Endothelial cell of hepatic sinusoid (primary cell): ENCODE data around the gene SERINC4.
"Not testable (repeated sequence)": the region's sequence is repeated elsewhere in the genome, so short reads cannot be mapped to it uniquely, and the experiment has no call there.

Experiments
- in situ Hi-C: cut with HindIII; loops from 2 replicates; pipeline ENCODE4 v1.10.0; 2017; ENCODE audit warnings: low sequenced_read_pairs

The SERINC4 gene

GRCh38 chr15:43799945-43800285, at the start of gene SERINC4:
SERINC4 (minus strand) TSS chr15:43800220; CDS start chr15:43799986, 234 bp downstream.
- in situ Hi-C loops = no loop called here

- in situ Hi-C loops = no loop called here
Observed at GRCh38 chr15:43845421-43845820, 45.4 kb upstream of the SERINC4 start.

GRCh38 chr15:43832485-43832884, 32.5 kb upstream of the SERINC4 start:
- in situ Hi-C loops = not testable (repeated sequence)

- in situ Hi-C loops = not testable (repeated sequence)
Observed at GRCh38 chr15:43831519-43832052, 31.6 kb upstream of the SERINC4 start.

GRCh38 chr15:43830691-43831275, 30.8 kb upstream of the SERINC4 start:
- in situ Hi-C loops = not testable (repeated sequence)

- in situ Hi-C loops = not testable (repeated sequence)
Observed at GRCh38 chr15:43829951-43830540, 30.0 kb upstream of the SERINC4 start.

- in situ Hi-C loops = no loop called here
Observed at GRCh38 chr15:43828061-43828657, 28.1 kb upstream of the SERINC4 start.

- in situ Hi-C loops = no loop called here
Observed at GRCh38 chr15:43826508-43827341, 26.7 kb upstream of the SERINC4 start, which contains the start of gene WDR76. WDR76 (plus strand) TSS chr15:43827002; CDS start chr15:43827033, 31 bp downstream.

GRCh38 chr15:43826029-43826507, 26.0 kb upstream of the SERINC4 start:
- in situ Hi-C loops = no loop called here

- in situ Hi-C loops = not testable (repeated sequence)
Observed at GRCh38 chr15:43825305-43825704, 25.3 kb upstream of the SERINC4 start.

GRCh38 chr15:43824302-43825246, 24.6 kb upstream of the SERINC4 start, which contains the start of gene MFAP1:
MFAP1 (minus strand) TSS chr15:43824690; CDS start chr15:43824569, 121 bp downstream.
- in situ Hi-C loops = no loop called here

GRCh38 chr15:43821505-43821904, 21.5 kb upstream of the SERINC4 start:
- in situ Hi-C loops = no loop called here

GRCh38 chr15:43815064-43815463, 15.0 kb upstream of the SERINC4 start:
- in situ Hi-C loops = not testable (repeated sequence)

GRCh38 chr15:43808960-43809678, 9.1 kb upstream of the SERINC4 start:
- in situ Hi-C loops = no loop called here

- in situ Hi-C loops = no loop called here
Observed at GRCh38 chr15:43808435-43808950, 8.5 kb upstream of the SERINC4 start.

- in situ Hi-C loops = not testable (repeated sequence)
Observed at GRCh38 chr15:43802676-43803075, 2.7 kb upstream of the SERINC4 start.

GRCh38 chr15:43800286-43801141, 494 bp upstream of the SERINC4 start, which contains the start of gene HYPK:
HYPK (plus strand) TSS chr15:43800599; CDS start chr15:43800623, 24 bp downstream.
- in situ Hi-C loops = no loop called here
